ENCODE results near the gene ZNF883.

GRCh38 chr9:113026200-113026599 lies 14.2 kb upstream of the ZNF883 start:
- no peak for TF ChIP-seq CTCF (conservative IDR thresholded peaks at IDR 0.05)
- no peak for TF ChIP-seq EZH2 (IDR thresholded peaks at IDR 0.05; ENCODE audit: low read depth)

Data from PC-9 (cell line).